K562 (cell line): ENCODE data around the gene SGIP1.

Source experiments
- EZH2 ChIP-seq: IDR thresholded peaks from 2 replicates; pipeline ENCODE4 v1.6.1; 2012; ENCODE audit warnings: low read depth, mild to moderate bottlenecking, inconsistent platforms, low read length, borderline replicate concordance
- MTA2 ChIP-seq: fragments of 450-650 bp; IDR thresholded peaks from 2 replicates; pipeline ENCODE4 v1.6.1; 2016; ENCODE audit warnings: low read depth
- PHF8 ChIP-seq: fragments of 200-600 bp; sonication (generic); IDR thresholded peaks from 2 replicates; pipeline ENCODE4 v1.6.1; 2012; ENCODE audit warnings: mixed run types, mild to moderate bottlenecking, inconsistent platforms, low read length, moderate library complexity, borderline replicate concordance
- POLR2AphosphoS2 ChIP-seq: IDR thresholded peaks from 2 replicates; pipeline ENCODE4 v1.6.1; 2012; ENCODE audit warnings: low read length, improper control_type of control experiment
- RCOR1 ChIP-seq, 2 experiments: IDR thresholded peaks; 2 replicates each; pipeline ENCODE4 v1.6.1; 2012; ENCODE audit warnings: low read depth in 2 of 2, low read length in 2 of 2, borderline replicate concordance in 1 of 2, improper control_type of control experiment in 1 of 2
- SP2 ChIP-seq: IDR thresholded peaks from 2 replicates; pipeline ENCODE4 v1.6.1; 2011; ENCODE audit warnings: mild to moderate bottlenecking, low read depth, low read length, moderate library complexity; ENCODE audit not compliant: poor library complexity, severe bottlenecking; ENCODE audit errors: extremely low read depth
- SUPT5H ChIP-seq: fragments of 450-650 bp; IDR thresholded peaks from 2 replicates; pipeline ENCODE4 v1.6.1; 2016
- ZNF644 ChIP-seq: fragments of 200-800 bp; sonication (Bioruptor generic); IDR thresholded peaks from 2 replicates; pipeline ENCODE4 v1.6.1; 2016; ENCODE audit warnings: low read depth, missing genetic modification characterization, missing compliant biosample characterization
- TF ChIP-seq, protein P1 (sequence below), 3 experiments: IDR thresholded peaks in 2 of 3; conservative IDR thresholded peaks in 1 of 3; 2 replicates each; pipeline ENCODE4 v1.5.1; 2011 to 2012; ENCODE audit warnings: low read length in 3 of 3, mild to moderate bottlenecking in 3 of 3, control low read depth in 2 of 3, improper control_type of control experiment in 1 of 3, inconsistent platforms in 1 of 3, low read depth in 1 of 3, mixed read lengths in 1 of 3, moderate library complexity in 1 of 3; ENCODE audit not compliant: insufficient read depth in 2 of 3
- TF ChIP-seq, protein P2 (sequence below): sonication (generic); formaldehyde crosslinking; IDR thresholded peaks from 2 replicates; pipeline ENCODE4 v1.9.0; 2022; ENCODE audit warnings: mild to moderate bottlenecking, missing genetic modification reagents
- TF ChIP-seq, protein P3 (sequence below): fragments of 450-650 bp; IDR thresholded peaks from 2 replicates; pipeline ENCODE4 v1.6.1; 2016; ENCODE audit warnings: low read depth
- TF ChIP-seq, protein P4 (sequence below): fragments of 250-450 bp; sonication (Bioruptor Pico); IDR thresholded peaks from 2 replicates; pipeline ENCODE4 v1.5.0; 2021; ENCODE audit warnings: mild to moderate bottlenecking, moderate library complexity

DNA sequence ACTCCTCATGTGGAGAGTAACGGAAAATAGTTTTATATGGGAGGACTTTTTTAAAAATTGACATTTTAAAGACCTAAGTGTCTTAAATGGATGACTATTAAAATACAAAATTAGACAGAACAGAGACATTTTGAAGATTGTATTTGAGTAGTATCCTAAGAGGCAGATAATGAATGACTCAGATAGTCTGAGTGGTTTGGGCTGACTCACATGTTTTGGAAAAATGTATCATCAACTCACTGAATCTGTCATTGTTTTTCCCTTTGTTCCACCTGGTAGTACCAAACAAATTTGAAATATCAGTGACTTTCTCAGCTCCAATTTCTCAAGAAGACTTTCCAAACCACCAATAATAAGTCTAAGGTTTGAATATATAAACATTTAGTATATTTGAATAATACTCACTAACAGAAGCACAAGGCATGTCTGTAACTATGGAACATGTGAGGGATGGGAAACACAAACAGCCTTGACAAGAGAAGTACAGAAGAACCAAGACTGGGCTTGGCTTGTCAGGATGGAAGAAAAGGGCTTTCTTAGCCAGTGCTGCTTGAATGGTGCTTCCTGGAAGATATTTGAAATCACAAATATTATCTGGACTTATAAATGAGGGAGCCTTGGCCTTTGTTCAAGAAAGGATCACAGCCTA lies 90.6 kb downstream of the SGIP1 start:
- TF ChIP-seq EZH2, result no peak
- TF ChIP-seq, protein P1, sequence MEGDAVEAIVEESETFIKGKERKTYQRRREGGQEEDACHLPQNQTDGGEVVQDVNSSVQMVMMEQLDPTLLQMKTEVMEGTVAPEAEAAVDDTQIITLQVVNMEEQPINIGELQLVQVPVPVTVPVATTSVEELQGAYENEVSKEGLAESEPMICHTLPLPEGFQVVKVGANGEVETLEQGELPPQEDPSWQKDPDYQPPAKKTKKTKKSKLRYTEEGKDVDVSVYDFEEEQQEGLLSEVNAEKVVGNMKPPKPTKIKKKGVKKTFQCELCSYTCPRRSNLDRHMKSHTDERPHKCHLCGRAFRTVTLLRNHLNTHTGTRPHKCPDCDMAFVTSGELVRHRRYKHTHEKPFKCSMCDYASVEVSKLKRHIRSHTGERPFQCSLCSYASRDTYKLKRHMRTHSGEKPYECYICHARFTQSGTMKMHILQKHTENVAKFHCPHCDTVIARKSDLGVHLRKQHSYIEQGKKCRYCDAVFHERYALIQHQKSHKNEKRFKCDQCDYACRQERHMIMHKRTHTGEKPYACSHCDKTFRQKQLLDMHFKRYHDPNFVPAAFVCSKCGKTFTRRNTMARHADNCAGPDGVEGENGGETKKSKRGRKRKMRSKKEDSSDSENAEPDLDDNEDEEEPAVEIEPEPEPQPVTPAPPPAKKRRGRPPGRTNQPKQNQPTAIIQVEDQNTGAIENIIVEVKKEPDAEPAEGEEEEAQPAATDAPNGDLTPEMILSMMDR (IDR thresholded peaks at IDR 0.05 in 2 of 3, conservative IDR thresholded peaks at IDR 0.05 in 1 of 3; ENCODE audit: insufficient read depth in 2 of 3, low read depth in 1 of 3, low read length in 3 of 3), result no peak
- TF ChIP-seq SP2, result no peak
- TF ChIP-seq, protein P2, sequence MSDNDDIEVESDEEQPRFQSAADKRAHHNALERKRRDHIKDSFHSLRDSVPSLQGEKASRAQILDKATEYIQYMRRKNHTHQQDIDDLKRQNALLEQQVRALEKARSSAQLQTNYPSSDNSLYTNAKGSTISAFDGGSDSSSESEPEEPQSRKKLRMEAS (CRISPR knock-in tag), result no peak
- TF ChIP-seq, protein P3, sequence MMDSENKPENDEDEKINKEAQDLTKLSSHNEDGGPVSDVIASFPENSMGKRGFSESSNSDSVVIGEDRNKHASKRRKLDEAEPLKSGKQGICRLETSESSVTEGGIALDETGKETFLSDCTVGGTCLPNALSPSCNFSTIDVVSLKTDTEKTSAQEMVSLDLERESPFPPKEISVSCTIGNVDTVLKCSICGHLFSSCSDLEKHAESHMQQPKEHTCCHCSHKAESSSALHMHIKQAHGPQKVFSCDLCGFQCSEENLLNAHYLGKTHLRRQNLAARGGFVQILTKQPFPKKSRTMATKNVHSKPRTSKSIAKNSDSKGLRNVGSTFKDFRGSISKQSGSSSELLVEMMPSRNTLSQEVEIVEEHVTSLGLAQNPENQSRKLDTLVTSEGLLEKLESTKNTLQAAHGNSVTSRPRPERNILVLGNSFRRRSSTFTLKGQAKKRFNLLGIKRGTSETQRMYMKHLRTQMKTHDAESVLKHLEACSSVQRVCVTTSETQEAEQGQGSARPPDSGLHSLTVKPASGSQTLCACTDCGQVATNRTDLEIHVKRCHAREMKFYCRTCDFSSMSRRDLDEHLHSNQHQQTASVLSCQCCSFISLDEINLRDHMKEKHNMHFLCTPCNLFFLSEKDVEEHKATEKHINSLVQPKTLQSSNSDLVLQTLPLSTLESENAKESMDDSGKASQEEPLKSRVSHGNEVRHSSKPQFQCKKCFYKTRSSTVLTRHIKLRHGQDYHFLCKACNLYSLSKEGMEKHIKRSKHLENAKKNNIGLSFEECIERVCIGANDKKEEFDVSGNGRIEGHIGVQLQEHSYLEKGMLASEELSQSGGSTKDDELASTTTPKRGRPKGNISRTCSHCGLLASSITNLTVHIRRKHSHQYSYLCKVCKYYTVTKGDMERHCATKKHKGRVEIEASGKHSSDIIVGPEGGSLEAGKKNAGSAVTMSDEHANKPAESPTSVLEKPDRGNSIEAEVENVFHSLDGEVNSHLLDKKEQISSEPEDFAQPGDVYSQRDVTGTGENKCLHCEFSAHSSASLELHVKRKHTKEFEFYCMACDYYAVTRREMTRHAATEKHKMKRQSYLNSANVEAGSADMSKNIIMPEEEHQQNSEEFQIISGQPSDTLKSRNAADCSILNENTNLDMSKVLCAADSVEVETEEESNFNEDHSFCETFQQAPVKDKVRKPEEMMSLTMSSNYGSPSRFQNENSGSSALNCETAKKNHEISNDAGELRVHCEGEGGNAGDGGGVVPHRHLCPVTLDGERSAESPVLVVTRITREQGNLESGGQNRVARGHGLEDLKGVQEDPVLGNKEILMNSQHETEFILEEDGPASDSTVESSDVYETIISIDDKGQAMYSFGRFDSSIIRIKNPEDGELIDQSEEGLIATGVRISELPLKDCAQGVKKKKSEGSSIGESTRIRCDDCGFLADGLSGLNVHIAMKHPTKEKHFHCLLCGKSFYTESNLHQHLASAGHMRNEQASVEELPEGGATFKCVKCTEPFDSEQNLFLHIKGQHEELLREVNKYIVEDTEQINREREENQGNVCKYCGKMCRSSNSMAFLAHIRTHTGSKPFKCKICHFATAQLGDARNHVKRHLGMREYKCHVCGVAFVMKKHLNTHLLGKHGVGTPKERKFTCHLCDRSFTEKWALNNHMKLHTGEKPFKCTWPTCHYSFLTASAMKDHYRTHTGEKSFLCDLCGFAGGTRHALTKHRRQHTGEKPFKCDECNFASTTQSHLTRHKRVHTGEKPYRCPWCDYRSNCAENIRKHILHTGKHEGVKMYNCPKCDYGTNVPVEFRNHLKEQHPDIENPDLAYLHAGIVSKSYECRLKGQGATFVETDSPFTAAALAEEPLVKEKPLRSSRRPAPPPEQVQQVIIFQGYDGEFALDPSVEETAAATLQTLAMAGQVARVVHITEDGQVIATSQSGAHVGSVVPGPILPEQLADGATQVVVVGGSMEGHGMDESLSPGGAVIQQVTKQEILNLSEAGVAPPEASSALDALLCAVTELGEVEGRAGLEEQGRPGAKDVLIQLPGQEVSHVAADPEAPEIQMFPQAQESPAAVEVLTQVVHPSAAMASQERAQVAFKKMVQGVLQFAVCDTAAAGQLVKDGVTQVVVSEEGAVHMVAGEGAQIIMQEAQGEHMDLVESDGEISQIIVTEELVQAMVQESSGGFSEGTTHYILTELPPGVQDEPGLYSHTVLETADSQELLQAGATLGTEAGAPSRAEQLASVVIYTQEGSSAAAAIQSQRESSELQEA, result no peak
- TF ChIP-seq ZNF644 (tag), result no peak
- no peak for TF ChIP-seq RCOR1 (IDR thresholded peaks at IDR 0.05; ENCODE audit: borderline replicate concordance in 1 of 2, low read depth in 2 of 2, low read length in 2 of 2)
- TF ChIP-seq MTA2, result no peak
- TF ChIP-seq PHF8, result no peak
- no peak for TF ChIP-seq POLR2AphosphoS2
- TF ChIP-seq SUPT5H, result no peak
- TF ChIP-seq, protein P4, sequence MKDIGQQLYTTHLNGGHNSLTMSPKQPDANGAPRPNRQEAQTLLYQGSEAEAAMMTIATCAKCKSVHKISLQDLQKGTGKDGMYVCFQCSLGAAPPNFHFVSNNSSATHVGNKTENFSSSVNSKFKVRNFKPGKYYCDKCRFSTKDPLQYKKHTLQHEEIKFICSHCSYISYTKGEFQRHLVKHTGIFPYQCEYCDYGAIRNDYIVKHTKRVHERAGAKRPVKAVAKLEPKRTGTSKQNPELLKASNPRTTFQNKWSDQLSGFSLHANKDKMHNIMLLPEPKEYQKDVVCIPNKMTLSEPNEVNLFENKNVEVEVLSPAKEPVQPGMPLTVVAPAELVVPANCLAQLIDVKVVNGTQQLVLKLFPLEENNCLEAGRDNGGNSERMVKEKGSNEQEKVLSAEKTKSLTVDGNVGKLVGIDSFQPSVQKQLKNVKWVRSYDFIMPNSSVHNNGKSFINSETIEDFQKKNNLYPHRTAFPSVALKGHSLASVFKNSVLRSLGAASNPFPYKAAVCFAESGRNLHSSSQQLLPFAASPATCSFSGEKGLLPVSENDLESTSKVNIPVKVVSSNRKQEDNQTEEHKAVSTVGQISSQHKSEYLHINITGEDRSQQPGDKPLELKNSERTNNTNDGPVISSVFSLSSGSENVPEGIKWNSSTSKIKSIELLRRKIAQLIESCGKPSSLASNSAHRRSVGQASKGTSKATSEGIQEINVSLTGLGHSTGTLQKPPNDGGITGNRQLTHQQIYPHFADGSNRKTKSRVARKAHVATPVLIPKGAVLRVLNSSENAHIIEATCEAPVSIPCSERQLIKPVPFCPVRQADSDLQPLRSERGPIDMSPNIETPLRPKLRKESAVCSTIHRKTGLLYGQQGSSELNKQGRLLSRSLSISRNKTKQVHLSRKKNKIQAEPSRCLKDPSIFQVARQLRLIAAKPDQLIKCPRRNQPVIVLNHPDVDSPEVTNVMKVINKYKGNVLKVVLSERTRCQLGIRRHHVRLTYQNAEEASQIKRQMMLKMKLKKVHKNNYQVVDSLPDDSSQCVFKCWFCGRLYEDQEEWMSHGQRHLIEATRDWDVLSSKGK (CRISPR knock-in tag), result no peak
